ENCODE measurements around the gene KCTD21.

The KCTD21 gene

DNA sequence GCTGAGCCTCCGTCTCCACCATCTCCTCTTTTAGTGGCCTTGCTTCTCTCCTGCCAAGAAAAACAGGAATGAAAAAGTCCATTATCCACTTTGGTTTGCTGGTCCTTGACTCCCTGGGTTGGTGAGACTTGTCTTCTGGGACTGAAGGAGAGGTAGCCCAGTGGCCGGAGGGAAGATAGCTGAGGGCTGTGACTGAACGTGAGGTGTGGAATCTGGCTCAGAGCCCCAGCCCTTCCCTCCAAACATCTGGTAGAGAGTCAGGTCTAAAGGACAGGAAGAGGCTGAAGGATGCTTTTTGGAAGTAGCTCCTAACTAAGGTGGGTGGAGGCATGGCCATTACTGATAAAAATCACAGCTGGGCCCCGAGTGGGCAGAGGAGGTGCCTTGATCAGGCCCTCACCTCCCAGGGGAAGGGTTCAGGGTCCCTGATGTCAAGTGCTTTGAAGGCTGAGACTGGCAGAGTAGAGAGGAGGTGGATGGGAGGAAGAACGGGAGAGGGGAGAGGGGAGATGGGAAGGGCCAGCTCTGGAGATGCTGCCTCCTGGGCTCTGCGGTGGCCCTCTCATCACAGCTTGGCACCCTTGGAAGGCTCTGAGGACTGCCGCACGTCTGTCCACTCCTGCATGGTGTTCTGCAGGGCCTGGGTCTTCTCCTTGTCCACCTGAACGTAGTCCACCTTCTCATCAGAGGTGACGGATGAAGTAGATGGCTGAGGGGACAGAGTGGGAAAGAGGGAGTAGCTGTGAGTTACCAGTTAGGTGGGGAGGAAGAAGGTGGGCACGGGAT, 30.5 kb upstream of the KCTD21 start:
- no peak for DNase-seq (ENCODE audit: low read depth)

DNA sequence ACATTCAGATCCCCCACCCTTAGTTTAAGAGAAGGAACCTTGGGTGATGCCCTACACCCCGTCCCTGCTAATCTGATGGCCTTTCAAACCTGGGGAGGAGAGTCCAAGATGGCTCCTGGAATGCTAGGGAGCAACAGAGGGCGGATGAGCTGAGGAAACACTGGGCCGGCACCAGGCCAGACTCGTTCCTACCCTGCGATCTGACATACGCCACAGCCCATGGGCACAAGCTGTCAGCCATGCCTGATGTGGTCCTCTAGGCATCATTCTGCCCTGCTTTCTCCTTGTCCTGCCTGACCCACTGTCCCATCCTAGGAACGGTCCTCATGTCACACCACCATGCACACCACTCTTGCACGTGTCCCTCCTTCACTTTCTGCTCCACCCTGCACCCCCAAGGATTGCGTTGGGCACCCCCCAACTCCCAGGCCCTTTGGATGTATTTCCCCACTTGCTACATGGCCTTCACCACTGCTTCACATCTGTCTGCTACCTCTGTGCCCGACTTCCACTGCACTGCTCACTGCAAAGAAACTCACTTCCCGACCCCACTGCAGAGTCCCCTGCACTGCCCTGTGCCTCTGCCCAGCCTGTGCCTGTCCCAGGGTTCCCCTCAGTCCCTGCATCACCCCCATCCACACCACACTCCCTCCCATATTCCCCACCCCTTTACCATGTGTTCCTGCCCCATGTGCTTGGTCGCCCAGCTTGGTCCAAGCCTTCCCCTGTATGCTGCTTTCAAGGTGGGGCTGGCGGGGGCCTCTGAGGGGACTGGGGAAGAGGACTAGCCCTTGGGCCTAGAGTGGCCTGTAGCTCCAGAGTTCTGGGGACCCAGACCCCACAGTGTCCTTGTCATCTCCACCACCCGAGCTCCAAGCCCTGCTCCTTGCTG, 29.5 kb upstream of the KCTD21 start:
- DNase-seq (ENCODE audit: low read depth) = no peak

DNA sequence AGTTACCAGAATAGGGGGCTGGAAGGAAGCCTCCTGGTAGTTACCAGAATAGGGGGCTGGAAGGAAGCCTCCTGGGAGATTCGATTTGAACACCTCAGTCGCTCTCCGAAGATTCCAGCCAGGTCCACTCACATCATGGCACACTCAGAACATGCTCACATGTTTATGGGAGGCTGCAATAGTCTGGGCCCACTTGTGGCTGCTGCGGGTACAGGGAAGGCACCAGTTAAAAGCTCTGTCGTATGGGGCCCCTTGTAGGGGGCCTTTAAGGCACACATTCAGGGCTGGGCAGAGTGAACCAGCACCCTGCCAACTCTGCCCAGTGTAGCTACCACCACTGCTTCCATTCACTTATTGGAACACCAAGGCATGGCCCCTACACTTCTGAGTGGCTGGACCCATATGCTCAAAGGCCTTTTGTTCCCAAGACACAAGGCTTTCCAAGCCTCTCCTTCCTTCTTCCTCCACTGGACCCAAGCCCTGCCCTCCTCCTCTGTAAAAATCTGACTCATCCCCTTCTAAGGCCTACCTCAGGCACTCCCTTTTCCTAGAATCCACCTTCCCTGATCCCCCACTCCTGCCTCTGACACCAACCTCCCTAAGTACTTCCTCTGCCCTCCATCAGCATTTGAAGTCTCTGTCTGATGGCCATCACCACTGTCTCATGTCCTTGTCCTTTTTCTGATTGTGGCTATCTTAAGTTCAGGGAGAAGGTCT, 28.3 kb upstream of the KCTD21 start:
- DNase-seq (ENCODE audit: low read depth) = no peak

DNA sequence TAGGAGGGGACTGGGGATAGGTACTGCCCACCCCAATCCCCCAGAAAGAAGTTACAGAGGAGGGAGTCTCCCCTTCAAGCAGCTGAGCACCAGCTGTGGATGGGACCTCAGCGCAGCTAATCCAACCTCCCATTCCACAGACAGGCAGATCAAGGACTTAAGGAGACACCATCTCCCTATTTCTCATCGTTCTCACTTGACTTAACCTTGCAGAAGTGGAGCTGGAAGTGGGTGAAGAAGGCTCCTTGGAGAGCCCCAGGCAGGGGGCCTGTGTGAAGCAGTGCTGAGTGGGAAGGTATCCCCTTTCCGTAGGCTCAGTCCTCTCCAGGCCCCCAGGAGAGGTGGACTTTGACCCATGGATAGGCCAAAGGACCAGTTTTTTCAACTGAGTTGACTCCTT, 27.6 kb upstream of the KCTD21 start:
- no peak for DNase-seq (ENCODE audit: low read depth)

DNA sequence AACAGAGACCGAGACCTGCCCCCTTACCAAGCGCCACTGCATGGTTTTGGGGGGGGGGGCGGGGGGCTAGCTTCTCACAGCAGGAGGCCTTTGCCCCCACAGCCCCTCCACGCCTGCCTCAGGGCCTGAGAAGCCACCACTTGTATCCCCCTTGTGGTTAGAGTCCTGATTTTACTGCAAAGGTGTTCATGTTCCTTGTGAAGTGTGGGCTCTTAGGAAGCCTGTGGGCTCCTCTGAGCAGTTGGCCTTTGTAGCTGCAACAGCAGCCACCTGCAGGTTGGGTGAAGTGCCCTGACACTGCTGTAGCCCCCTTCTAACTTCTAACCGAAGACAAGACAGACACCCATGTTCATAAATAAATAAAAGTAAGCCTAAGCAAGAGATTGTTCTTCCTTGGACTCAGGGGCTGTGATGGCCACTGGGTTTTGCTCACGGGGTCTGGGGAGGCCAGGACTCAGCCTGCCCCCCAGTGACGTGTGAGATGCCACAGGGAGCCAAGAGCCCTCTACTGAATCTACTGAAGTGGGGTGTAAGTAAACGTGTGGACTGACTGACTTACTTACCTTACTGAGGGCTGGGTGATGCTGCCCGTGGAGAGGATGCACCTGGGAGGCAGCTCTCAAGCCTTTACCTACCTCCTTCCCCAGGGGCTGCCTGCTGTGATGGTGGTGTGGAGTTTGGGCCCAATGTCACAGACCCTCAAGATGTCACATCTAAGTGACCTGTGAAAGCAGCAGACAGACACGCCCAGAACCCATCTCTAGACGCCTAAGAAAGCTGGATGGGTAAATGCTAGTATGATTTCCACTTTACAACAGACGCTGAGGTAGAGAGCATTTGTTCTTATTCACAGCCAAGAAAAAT, 26.1 kb upstream of the KCTD21 start:
- DNase-seq (ENCODE audit: low read depth) = no peak

DNA sequence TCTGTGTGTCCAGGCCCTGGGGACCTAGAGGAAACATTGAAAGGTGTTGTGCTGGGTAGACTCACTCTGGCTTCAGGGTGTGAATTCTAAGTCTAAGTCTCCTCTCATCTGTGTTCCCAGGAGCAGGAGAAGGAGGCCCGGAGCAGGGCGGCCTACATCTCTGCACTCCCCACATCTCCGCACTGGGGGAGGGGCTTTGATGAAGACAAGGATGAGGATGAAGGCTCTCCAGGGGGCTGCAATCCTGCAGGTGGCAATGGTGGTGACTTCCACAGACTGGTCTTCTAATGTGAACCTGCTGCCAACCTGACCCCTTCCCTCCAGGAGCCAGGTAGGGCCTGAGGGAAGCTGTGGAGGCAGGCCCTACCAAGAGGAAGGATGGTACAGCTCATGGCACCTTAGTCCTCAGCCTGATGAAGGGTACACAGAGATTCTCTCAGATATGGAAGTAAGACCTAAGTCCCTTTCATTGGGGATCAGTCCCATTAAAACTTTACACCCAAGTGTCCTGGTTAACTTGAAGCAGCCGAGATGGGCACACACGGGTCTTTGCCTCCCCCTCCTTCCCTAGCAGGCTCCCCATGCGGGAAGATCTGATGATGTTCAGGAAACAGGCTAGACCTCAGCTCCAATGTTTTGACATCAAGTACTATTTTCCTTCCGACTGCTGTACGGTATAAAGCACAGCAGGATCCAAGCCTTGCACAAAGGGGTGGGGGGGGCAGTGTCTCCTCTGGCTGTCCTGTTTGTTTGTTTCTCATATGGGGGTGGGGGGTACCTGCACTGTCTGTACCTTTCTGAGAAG, 25.3 kb upstream of the KCTD21 start:
- no peak for DNase-seq (ENCODE audit: low read depth)

DNA sequence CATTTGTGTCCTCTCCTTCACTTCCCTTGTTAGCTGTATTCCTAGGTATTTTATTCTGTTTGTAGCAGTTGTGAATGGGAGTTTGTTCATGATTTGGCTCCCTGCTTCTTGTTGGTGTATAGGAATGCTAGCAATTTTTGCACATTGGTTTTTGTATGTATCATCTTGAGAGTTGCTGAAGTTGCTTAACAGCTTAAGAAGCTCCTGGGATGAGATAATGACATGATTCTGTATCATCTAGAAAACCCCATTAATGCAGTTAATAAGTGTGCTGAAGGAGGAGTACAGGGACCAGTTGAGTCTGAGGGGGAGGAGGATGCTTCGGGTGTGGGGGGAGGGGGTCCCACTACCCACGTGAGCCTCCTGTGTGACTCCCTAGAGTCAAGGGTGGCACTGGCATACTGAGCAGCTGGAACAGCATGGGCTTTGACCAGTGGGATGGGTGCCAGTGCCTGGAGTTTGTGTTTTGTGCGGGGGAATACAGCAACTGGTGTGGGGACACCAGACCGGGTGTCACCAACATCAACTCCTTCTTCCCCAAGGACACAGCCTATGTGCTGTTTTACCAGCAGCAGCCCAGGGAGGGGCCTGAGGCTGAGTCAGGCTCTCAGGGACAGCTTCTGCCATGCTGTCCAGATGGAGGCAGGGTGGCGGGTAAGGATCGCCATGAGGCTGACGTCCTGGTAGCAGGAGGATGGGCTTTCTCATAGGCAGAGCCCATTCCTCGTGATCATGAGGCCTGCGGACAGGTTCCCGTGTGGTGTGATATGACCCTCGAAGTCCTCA, 24.4 kb upstream of the KCTD21 start:
- DNase-seq (ENCODE audit: low read depth) = no peak

DNA sequence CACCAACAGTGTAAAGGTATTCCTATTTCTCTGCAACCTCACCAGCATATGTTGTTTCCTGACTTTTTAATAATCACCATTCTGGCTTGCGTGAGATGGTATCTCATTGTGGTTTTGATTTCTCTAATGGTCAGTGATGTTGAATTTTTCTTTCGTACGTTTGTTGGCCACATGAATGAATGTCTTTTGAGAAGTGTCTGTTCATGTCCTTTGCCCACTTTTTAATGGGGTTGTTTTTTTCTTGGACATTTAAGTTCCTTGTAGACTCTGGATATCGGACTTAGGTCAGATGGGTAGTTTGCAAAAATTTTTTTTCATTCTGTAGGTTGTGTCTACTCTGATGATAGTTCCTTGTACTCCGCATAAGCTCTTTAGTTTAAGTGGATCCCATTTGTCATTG, 23.1 kb upstream of the KCTD21 start:
- no peak for DNase-seq (ENCODE audit: low read depth)

DNA sequence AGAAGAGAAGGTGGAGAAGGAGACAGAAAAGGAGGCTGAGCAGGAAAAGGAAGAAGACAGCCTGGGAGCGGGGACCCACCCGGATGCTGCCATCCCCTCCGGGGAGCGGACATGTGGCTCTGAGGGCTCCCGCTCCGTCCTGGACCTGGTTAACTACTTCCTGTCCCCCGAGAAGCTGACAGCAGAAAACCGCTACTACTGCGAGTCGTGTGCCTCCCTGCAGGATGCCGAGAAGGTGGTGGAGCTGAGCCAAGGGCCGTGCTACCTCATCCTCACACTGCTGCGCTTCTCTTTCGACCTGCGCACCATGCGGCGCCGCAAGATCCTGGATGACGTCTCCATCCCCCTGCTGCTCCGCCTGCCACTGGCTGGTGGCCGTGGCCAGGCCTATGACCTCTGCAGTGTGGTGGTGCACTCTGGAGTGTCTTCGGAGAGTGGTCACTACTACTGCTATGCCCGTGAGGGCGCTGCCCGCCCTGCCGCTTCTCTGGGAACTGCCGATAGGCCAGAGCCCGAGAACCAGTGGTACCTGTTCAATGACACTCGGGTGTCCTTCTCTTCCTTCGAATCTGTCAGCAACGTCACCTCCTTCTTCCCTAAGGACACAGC, 21.7 kb upstream of the KCTD21 start:
- DNase-seq (ENCODE audit: low read depth) = no peak

DNA sequence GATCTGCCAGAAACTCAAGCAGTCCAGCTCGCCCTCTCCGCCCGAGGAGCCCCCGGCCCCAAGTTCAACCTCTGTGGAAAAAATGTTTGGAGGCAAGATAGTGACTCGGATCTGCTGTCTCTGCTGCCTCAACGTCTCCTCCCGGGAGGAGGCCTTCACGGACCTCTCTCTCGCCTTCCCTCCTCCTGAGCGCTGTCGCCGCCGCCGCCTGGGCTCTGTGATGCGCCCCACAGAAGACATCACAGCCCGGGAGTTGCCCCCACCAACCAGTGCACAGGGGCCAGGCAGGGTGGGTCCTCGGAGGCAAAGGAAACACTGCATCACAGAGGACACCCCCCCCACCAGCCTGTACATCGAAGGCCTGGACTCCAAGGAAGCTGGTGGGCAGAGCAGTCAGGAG, 21.1 kb upstream of the KCTD21 start:
- DNase-seq (ENCODE audit: low read depth) = no peak

DNA sequence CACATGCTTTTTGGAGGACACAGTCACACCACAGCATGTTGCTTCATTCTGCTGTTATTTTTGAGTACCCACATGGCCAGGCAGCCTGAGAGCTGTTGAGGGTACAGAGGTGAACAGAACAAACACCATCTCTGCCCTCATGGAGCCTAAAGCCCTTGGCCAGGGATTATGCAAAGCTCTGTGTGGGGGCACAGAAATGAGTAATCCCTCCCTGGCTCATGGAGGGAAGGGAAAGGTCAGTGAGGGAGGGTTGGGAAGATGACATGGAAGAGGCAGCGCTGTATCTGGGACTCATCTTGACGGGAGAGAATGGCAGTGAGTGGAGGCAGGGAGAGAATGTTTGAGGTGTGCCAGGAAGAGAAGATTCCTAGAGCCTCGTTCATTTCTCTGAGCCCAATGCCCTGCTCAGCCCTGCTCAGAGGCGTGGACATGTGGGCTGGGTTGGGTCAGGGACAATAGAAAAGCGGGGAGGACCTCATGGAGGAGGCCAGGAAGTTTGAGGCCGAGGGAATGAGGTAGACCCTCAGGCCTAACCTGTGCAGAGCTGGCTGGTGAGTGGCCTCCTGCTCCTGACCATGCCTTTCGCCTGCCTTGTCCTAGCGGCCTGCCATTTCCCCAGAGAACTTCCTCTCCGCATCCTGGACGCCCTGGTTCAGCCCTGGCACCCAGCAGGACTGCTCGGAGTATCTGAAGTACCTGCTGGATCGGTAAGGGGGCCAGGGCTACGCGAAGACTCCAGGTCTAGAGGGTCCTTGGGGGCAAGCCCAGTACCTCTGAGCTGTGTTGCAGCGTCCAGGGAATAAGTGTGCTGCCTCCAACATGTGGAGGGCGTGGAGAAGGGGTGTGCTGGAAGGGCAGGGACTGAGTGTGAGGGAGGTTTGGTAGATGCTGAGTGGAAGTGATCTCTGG, 20.1 kb upstream of the KCTD21 start:
- no peak for DNase-seq (ENCODE audit: low read depth)

DNA sequence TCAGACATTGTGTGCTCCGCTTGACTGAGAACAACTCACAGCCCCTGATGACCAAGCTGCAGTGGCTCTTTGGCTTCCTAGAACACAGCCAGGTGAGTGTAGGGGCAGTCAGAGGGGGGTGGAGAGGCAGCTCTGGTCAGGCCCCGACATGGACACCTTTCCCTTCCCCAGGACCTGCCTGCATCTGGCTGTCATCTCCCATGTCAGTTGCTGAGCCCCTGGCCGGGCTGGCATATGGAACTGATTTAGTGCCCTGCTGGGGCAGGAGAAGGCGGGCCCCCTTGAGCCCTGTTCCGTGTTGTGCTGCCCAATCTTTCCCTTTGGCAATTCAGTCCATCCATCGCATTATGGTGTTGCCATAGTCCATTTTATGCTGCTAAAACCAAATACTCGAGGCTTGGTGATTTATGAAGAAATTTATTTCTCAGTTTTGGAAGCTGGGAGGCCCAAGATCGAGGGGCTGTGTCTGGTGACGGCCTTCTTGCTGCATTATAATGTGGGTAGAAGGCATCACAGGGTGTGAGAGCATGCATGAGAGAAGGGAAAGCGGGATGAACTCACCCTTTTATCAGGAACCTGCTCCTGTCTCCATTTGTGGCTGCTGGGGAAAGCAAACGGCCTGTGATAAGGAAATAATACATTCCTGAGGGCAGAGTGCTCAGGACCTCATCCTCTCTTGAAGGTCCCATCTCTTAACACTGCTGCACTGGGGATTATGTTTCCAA, 19.3 kb upstream of the KCTD21 start:
- no peak for DNase-seq (ENCODE audit: low read depth)

DNA sequence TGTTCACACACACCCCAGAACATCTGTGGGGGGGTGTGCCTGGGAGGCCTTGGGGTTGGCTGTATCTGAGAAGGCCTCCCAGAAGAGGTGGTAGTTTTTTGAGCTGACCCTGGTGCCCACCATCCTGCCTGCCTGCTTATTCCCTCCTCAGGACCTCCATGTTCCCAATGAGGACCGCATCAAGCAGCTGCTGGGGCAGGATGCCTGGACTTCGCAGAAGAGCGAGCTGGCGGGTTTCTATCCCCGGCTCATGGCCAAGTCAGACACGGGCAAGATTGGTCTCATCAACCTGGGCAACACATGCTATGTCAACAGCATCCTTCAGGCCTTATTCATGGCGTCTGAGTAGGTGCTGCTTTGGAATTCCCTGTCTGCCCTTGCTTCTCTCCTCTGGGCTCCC, 17.3 kb upstream of the KCTD21 start:
- no peak for DNase-seq (ENCODE audit: low read depth)

DNA sequence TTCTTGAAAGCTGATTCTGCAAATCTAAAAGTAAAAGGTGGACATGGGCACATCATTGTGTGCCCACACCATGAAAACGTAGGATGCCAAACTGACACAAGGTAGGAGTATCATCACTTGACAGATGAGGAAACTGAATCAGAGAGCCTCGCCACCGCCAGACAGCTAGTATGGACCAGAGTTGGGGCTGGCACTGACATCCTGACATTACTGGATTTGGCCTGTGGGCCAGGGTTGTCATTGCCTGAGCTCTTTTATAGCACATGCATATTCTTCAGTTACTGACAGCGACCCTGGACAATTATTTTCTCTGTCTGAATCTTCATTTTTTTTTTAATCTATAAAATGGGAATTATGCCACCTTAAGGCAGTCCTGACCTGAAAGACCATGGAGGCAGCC, 16.8 kb upstream of the KCTD21 start:
- DNase-seq (ENCODE audit: low read depth) = no peak

DNA sequence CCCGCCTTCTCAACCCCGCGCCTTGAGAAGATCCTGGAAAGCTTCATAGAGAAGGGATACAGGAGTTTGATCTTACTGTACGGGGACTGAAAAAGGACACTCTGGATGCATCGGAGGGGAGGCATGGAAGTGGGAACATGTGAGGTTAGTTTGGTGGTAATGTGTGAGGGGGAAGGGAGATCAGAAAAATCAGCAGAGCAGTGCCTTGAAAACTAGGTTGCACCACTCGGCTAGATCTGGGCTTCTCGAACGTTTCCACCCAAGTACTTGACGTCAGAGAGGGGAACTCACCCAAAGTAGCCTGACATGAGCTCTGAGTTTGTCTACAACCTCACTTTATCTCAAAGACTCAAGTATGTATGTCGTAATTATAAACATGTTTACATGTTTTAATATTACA, 14.8 kb upstream of the KCTD21 start:
- no peak for DNase-seq (ENCODE audit: low read depth)

DNA sequence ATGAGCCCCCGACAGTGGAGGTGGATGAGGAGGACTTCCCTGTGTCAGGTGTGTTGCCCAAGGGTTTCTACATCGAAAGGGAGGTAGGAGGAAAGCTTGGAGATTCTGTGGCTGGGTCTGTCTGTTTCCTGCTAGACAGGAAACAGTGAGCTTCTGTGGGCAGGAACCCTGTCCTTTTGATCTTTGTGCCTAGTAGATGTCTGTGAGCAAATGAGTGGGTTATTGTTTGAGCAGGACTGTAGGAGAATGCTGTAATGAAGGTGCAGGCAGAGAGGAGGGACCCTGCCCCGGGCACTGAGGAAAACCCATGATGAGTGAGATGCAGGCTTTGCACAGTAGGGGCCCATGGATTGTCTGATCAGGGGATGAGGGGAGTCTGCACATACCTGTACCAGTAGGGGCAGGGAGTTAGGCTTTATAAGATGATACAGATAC, 14.3 kb upstream of the KCTD21 start:
- no peak for DNase-seq (ENCODE audit: low read depth)

DNA sequence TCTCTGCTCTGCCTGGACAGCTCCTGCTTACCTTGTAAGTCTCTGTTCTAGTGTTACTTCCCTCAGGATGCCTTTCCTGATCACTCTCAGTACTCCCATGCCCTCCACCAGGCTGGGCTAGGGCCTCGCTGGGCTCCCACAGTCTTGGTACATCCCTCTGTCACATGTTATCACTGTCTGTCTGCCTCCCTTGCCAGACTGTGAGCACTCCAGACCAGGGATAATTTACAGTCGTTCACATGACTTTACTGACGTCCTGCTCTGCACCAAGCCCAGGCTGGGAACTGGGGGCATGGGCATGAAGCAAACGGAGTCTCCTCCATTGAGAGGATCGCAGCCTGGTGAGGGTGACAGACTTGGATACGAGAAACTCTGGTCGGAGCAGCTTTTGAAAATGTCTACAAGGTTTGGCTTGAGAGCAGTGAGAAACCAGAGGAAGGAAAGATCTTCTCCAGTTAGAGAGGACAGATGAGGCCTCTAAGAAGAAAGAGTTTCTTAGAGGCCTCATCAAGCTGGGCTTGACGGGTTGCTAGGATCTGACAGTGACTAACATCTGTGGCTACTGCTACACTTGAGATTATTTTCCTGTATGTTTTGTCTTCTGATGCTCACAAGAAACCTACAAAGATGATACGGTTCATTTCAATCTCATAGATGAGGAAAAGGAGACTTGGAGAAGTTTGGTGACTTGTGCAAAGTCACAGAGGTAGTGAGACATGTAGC, 12.8 kb upstream of the KCTD21 start:
- no peak for DNase-seq (ENCODE audit: low read depth)

All from fibroblast of the conjunctiva (primary cell).